ENCODE data around the gene GRIA3.

The GRIA3 gene

GRCh38 chrX:123184219-123184865 is at the start of gene GRIA3:
TSS of gene GRIA3 (plus strand) at chrX:123184278. CDS start at chrX:123184536, 258 bp downstream.
- H3K27ac ChIP-seq = no peak within 1 kb of the TSS
- no peak for DNase-seq (ENCODE audit: low read depth, low spot score)

- DNase-seq (ENCODE audit: low read depth, low spot score) = no peak
These were observed 45.6 kb upstream of the GRIA3 start for GRCh38 chrX:123138473-123138872.

GRCh38 chrX:123140454-123140853 is 43.6 kb upstream of the GRIA3 start:
- no peak for DNase-seq (ENCODE audit: low read depth, low spot score)
- no peak overlapping the region for H3K27ac ChIP-seq

More at GRCh38 chrX:123138473-123138872, 45.6 kb upstream of the GRIA3 start:
- H3K27ac ChIP-seq = no peak overlapping the region

- no peak for DNase-seq (ENCODE audit: low read depth, low spot score)
These were observed 43.2 kb upstream of the GRIA3 start for GRCh38 chrX:123140904-123141303.

GRCh38 chrX:123153846-123154335 is 30.2 kb upstream of the GRIA3 start:
- no peak overlapping the region for H3K27ac ChIP-seq
- no peak for DNase-seq (ENCODE audit: low read depth, low spot score)

More at GRCh38 chrX:123140904-123141303, 43.2 kb upstream of the GRIA3 start:
- no peak overlapping the region for H3K27ac ChIP-seq

GRCh38 chrX:123155327-123155726 is 28.8 kb upstream of the GRIA3 start:
- H3K27ac ChIP-seq = no peak overlapping the region
- no peak for DNase-seq (ENCODE audit: low read depth, low spot score)

- DNase-seq (ENCODE audit: low read depth, low spot score) = no peak
- H3K27ac ChIP-seq = no peak overlapping the region
These were observed 26.5 kb upstream of the GRIA3 start for GRCh38 chrX:123157586-123157985.

GRCh38 chrX:123159403-123159802 is 24.7 kb upstream of the GRIA3 start:
- no peak for DNase-seq (ENCODE audit: low read depth, low spot score)
- H3K27ac ChIP-seq = no peak overlapping the region

GRCh38 chrX:123167621-123168020 is 16.5 kb upstream of the GRIA3 start:
- no peak overlapping the region for H3K27ac ChIP-seq
- DNase-seq (ENCODE audit: low read depth, low spot score) = no peak

GRCh38 chrX:123169247-123169901 is 14.7 kb upstream of the GRIA3 start:
- H3K27ac ChIP-seq = peak overlapping the region; percentile 51
- DNase-seq (ENCODE audit: low read depth, low spot score) = no peak

GRCh38 chrX:123170546-123170945 is 13.5 kb upstream of the GRIA3 start:
- H3K27ac ChIP-seq = no peak overlapping the region
- DNase-seq (ENCODE audit: low read depth, low spot score) = no peak

- no peak overlapping the region for H3K27ac ChIP-seq
- peak; percentile 3 for DNase-seq (ENCODE audit: low read depth, low spot score)
These were observed 12.3 kb upstream of the GRIA3 start for GRCh38 chrX:123171781-123172180.

- no peak for DNase-seq (ENCODE audit: low read depth, low spot score)
- no peak overlapping the region for H3K27ac ChIP-seq
These were observed 11.2 kb upstream of the GRIA3 start for GRCh38 chrX:123172869-123173268.

- DNase-seq (ENCODE audit: low read depth, low spot score) = no peak
- no peak overlapping the region for H3K27ac ChIP-seq
These were observed 10.2 kb upstream of the GRIA3 start for GRCh38 chrX:123173833-123174232.

- H3K27ac ChIP-seq = no peak overlapping the region
- no peak for DNase-seq (ENCODE audit: low read depth, low spot score)
These were observed 8.5 kb upstream of the GRIA3 start for GRCh38 chrX:123175366-123176122.

GRCh38 chrX:123181233-123181914 is 2.7 kb upstream of the GRIA3 start:
- H3K27ac ChIP-seq = no peak overlapping the region
- no peak for DNase-seq (ENCODE audit: low read depth, low spot score)

- H3K27ac ChIP-seq = no peak overlapping the region
- no peak for DNase-seq (ENCODE audit: low read depth, low spot score)
These were observed 793 bp downstream of the GRIA3 start for GRCh38 chrX:123184866-123185276.

- DNase-seq (ENCODE audit: low read depth, low spot score) = no peak
- H3K27ac ChIP-seq = no peak overlapping the region
These were observed 1.6 kb downstream of the GRIA3 start for GRCh38 chrX:123185721-123186120.

- H3K27ac ChIP-seq = no peak overlapping the region
- DNase-seq (ENCODE audit: low read depth, low spot score) = no peak
These were observed 2.7 kb downstream of the GRIA3 start for GRCh38 chrX:123186801-123187200.

- H3K27ac ChIP-seq = no peak overlapping the region
- DNase-seq (ENCODE audit: low read depth, low spot score) = no peak
These were observed 4.0 kb downstream of the GRIA3 start for GRCh38 chrX:123188081-123188480.

All from epithelial cell of prostate (primary cell).